Kidney (tissue), 14 donors: ENCODE data around the gene ANO7. TPM values are rescaled to one million over a fixed set of nuclear protein-coding genes. Genes with fewer than 3 reads are reported as not detected.
A peak's percentile ranks its signal among the peaks of the same experiment; 100 is the strongest.

ENCODE experiments used
- DNase-seq, 5 donors: peaks; one replicate each; pipeline ENCODE4 v3.0.0-alpha.2; 2013 to 2020
- FAIRE-seq: peaks from 2 replicates; lab custom pipeline; 2012; peaks lifted over from hg19 to GRCh38; lab: Jason Lieb, UNC
- H3K27ac ChIP-seq, 2 donors: one replicate each; pipeline ENCODE4 v1.7.0; 2013; ENCODE audit warnings: low read depth in 2 of 2, low read length in 2 of 2, inconsistent platforms in 1 of 2
- H3K27me3 ChIP-seq: one replicate; pipeline ENCODE4 v1.7.1; 2013; ENCODE audit warnings: low read length, inconsistent platforms; ENCODE audit not compliant: control insufficient read depth, insufficient read depth
- H3K36me3 ChIP-seq, 3 donors: one replicate each; pipeline versions ENCODE4 v1.7.0 to v1.7.1; 2013; ENCODE audit warnings: low read length in 3 of 3, control low read depth in 1 of 3, inconsistent platforms in 1 of 3; ENCODE audit not compliant: insufficient read depth in 3 of 3, control insufficient read depth in 2 of 3
- H3K4me1 ChIP-seq, 3 donors: one replicate each; pipeline versions ENCODE4 v1.7.0 to v1.7.1; 2013; ENCODE audit warnings: low read length in 3 of 3, inconsistent platforms in 1 of 3, low read depth in 1 of 3; ENCODE audit not compliant: control insufficient read depth in 2 of 3, insufficient read depth in 2 of 3
- H3K4me3 ChIP-seq, 3 donors: one replicate each; pipeline versions ENCODE4 v1.7.0 to v1.8.1; 2013; ENCODE audit warnings: low read length in 3 of 3, control low read depth in 1 of 3, inconsistent platforms in 1 of 3
- H3K9ac ChIP-seq, 3 donors: one replicate each; pipeline versions ENCODE4 v1.7.0 to v1.7.1; 2013; ENCODE audit warnings: low read length in 3 of 3, control low read depth in 1 of 3, inconsistent platforms in 1 of 3
- H3K9me3 ChIP-seq, 3 donors: one replicate each; pipeline versions ENCODE4 v1.7.0 to v1.7.1; 2013; ENCODE audit warnings: low read length in 3 of 3, control low read depth in 1 of 3, inconsistent platforms in 1 of 3; ENCODE audit not compliant: control insufficient read depth in 2 of 3, insufficient read depth in 1 of 3
- CTCF ChIP-seq: IDR thresholded peaks from 3 replicates; pipeline ENCODE4 v1.5.1; 2012; ENCODE audit warnings: mild to moderate bottlenecking, moderate library complexity, borderline replicate concordance; ENCODE audit not compliant: insufficient read depth; ENCODE audit errors: extremely low read depth
- intact Hi-C: fragments of 100-400 bp; cut with DNase I; formaldehyde crosslinking; loops from one replicate; pipeline ENCODE4 v1.11.1; 2022
- polyA plus RNA-seq: library from polyadenylated mRNA; stranded (reverse); fragments of 350-450 nt; fragmentation: Illumina TruSeq; extraction: RNeasy Lipid Tissue Mini Kit (QIAGEN cat#74804); gene quantifications from one replicate; pipeline ENCODE4 v1.2.3, GENCODE V29; 2014; ENCODE audit warnings: low read depth, low replicate concordance; ENCODE audit not compliant: insufficient read depth
- total RNA-seq: library from RNA; stranded (reverse); fragmentation: NEBNext Ultra II Directional; extraction: Animal tissue kit (Norgen Biotek cat#: 25700); gene quantifications from one replicate; pipeline ENCODE4 v1.2.1, GENCODE V29; 2021
- donor health status: control.
- donor health status: control.
- donor health status: control.
- donor health status: control.
- donor health status: control.
- donor health status: DM: yes; HTN: yes; CAD: no.
- donor health status: Normal renal cell carcinoma (clear cell type).

ANO7 gene
- total and polyA plus RNA-seq, 2 donors from 2014 or later: 1.1 to 1.9 TPM

GRCh38 chr2:241225545-241225944, 37.1 kb downstream of the ANO7 start:
- Histone ChIP-seq H3K27me3 (no peaks in the 10 kb centered on the region), H3K4me3 (no peak overlapping the region), H3K9ac (no peak overlapping the region), H3K36me3 (peaks cover 3 to 35% (median 31%) of the 10 kb centered on the region in 3 donors), H3K4me1 (no peaks in the 10 kb centered on the region), H3K27ac (no peak overlapping the region), H3K9me3 (no peaks in the 10 kb centered on the region)
- intact Hi-C loops: no loop called here
- no peak for TF ChIP-seq CTCF
- no peak for FAIRE-seq
- DNase-seq: peak in 1 of 5 donors; percentile 41

- no peak for FAIRE-seq
- peak in 1 of 5 donors; percentile 31 for DNase-seq
- peaks cover 3 to 39% (median 34%) of the 10 kb centered on the region in 3 donors for H3K36me3 ChIP-seq
Observed at GRCh38 chr2:241225983-241226382, 37.5 kb downstream of the ANO7 start.

GRCh38 chr2:241226723-241227572, 38.5 kb downstream of the ANO7 start:
- FAIRE-seq: no peak
- H3K9ac ChIP-seq: no peak overlapping the region
- intact Hi-C loops: no loop called here
- DNase-seq: peak in 3 of 5 donors; percentile 21 to 73 (median 63)
- no peaks in the 10 kb centered on the region for H3K4me1 ChIP-seq
- no peak overlapping the region for H3K4me3 ChIP-seq
- no peaks in the 10 kb centered on the region for H3K9me3 ChIP-seq
- TF ChIP-seq CTCF: no peak
- peaks cover 5 to 44% (median 40%) of the 10 kb centered on the region in 3 donors for H3K36me3 ChIP-seq
- no peak overlapping the region for H3K27ac ChIP-seq
- H3K27me3 ChIP-seq: no peaks in the 10 kb centered on the region

More at GRCh38 chr2:241225983-241226382, 37.5 kb downstream of the ANO7 start:
- Histone ChIP-seq H3K27me3 (no peaks in the 10 kb centered on the region), H3K27ac (no peak overlapping the region), H3K4me3 (no peak overlapping the region), H3K4me1 (no peaks in the 10 kb centered on the region), H3K9ac (no peak overlapping the region), H3K9me3 (no peaks in the 10 kb centered on the region)
- TF ChIP-seq CTCF: no peak
- intact Hi-C loops: no loop called here
